Bronchial epithelial cell (primary cell): ENCODE results near the gene CEP63. TPM values are rescaled to one million over a fixed set of nuclear protein-coding genes. Genes with fewer than 3 reads are reported as not detected.
A peak's percentile ranks its signal among the peaks of the same experiment; 100 is the strongest.

Experiments
- DNase-seq: peaks from one replicate; pipeline ENCODE4 v3.0.0-alpha.2; 2010; ENCODE audit warnings: low read depth
- FAIRE-seq: peaks from 2 replicates; lab custom pipeline; 2011; peaks lifted over from hg19 to GRCh38; lab: Jason Lieb, UNC
- H3K27me3 ChIP-seq: 2 replicates; pipeline ENCODE4 v1.5.1; 2011; ENCODE audit warnings: low read length; ENCODE audit not compliant: control insufficient read depth, insufficient read depth
- H3K36me3 ChIP-seq: 2 replicates; pipeline ENCODE4 v1.5.1; 2011; ENCODE audit warnings: low read length; ENCODE audit not compliant: control insufficient read depth, insufficient read depth
- H3K4me3 ChIP-seq: 2 replicates; pipeline ENCODE4 v1.5.1; 2011; ENCODE audit warnings: mild to moderate bottlenecking, low read depth, low read length, control low read depth
- total RNA-seq: library from RNA; depleted of rRNA; stranded (reverse); fragments of >200 nt; gene quantifications from 2 replicates; pipeline ENCODE4 v1.2.1, GENCODE V29; 2014
- TF ChIP-seq, protein P1 (sequence below): IDR thresholded peaks from 2 replicates; pipeline ENCODE4 v1.5.1; 2011; ENCODE audit warnings: mild to moderate bottlenecking, moderate library complexity, low read length, control low read depth, inconsistent platforms; ENCODE audit not compliant: insufficient read depth, severe bottlenecking

Gene CEP63
- total RNA-seq, 1 donor from 2014 or later, result 10.3 TPM

DNA sequence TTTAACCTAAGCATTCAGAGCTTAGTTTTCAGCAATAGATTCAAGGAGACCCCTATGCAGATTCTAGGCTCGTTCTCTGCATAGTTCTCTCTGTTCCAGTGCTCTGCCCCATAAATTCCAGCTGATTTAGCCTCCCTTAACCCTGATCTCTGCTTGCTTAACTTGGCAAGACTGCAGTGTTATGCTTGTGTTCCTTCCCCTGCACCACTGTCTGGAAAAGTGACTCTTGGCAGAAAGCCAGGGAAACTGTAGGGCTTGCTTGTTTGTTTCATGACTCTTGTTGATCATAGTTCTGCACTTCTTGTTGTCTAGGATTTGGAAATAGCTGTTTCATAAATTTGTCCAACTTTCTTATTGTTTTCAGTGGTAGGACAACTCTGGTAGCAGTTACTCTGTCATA lies 40.2 kb upstream of the CEP63 start:
- DNase-seq (peak; percentile 50), FAIRE-seq (no peak)
- Histone ChIP-seq H3K4me3 (no peak overlapping the region), H3K36me3 (no peaks in the 10 kb centered on the region), H3K27me3 (no peaks in the 10 kb centered on the region)
- TF ChIP-seq, protein P1, sequence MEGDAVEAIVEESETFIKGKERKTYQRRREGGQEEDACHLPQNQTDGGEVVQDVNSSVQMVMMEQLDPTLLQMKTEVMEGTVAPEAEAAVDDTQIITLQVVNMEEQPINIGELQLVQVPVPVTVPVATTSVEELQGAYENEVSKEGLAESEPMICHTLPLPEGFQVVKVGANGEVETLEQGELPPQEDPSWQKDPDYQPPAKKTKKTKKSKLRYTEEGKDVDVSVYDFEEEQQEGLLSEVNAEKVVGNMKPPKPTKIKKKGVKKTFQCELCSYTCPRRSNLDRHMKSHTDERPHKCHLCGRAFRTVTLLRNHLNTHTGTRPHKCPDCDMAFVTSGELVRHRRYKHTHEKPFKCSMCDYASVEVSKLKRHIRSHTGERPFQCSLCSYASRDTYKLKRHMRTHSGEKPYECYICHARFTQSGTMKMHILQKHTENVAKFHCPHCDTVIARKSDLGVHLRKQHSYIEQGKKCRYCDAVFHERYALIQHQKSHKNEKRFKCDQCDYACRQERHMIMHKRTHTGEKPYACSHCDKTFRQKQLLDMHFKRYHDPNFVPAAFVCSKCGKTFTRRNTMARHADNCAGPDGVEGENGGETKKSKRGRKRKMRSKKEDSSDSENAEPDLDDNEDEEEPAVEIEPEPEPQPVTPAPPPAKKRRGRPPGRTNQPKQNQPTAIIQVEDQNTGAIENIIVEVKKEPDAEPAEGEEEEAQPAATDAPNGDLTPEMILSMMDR, result no peak

DNA sequence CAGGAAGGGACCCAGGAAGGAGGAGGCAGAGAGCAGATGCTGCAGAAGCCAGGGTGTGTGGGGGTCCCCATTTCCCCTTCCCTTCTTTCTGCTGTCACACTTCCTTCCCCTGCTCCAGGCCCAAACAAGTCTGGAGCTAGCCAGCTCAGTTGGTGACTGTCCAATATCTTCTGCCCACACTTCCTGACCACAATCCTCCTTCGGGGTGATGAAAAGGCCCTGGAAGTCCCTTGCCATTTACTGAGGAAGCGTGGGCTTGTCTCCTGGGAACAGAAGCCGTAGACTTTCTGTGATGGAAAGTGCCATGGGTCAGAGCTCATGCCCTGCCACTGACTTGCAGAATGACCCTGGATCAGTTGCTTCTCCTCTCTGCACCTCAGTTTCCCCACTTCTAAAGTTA lies 39.1 kb upstream of the CEP63 start:
- FAIRE-seq (no peak), DNase-seq (peak; percentile 76)
- no peak overlapping the region for H3K4me3 ChIP-seq
- H3K36me3 ChIP-seq, result no peaks in the 10 kb centered on the region
- TF ChIP-seq, protein P1, result no peak
- no peaks in the 10 kb centered on the region for H3K27me3 ChIP-seq

DNA sequence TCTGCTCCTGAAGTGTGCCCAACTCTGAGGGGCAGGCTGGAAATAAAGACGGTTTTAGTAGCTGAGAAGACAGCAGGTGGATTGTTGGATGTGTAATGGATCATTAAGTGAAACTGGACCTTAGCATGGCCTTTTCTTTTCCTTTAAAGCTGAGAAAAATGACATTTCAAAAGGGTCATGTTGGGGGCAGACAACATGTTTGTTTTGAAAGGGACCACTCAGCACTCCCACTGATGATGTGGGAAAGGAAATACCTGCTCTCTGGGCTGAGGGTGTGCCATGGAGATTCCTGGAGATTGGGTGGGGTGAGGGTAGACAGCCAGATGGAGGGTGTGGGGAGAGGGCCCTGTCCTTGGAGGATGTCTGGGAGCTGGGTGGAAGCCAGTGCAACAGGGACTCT lies 38.5 kb upstream of the CEP63 start:
- FAIRE-seq (no peak), DNase-seq (no peak)
- no peak overlapping the region for H3K4me3 ChIP-seq
- H3K27me3 ChIP-seq, result no peaks in the 10 kb centered on the region
- TF ChIP-seq, protein P1, result no peak
- H3K36me3 ChIP-seq, result no peaks in the 10 kb centered on the region

DNA sequence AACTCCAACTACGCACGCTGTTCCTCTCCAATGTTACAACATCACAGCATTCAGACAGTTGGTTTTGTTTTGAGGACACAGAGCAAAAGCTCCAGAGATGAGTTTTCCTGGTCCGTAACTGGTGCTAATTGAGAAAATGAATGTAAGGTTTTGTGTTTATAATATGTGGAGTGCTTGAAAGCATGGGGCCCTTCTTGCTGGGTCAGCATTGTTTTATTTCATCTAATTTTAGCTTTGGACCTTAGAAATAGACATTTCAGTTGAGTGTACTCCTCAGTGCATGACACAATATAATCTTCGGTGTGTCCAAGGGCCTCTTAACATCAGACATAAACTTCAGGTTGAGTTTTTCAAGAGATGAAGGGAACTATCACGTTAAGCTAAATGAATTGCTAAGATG lies 37.2 kb upstream of the CEP63 start:
- FAIRE-seq (no peak), DNase-seq (no peak)
- no peaks in the 10 kb centered on the region for H3K36me3 ChIP-seq
- TF ChIP-seq, protein P1, result no peak
- H3K4me3 ChIP-seq, result no peak overlapping the region
- H3K27me3 ChIP-seq, result no peaks in the 10 kb centered on the region

DNA sequence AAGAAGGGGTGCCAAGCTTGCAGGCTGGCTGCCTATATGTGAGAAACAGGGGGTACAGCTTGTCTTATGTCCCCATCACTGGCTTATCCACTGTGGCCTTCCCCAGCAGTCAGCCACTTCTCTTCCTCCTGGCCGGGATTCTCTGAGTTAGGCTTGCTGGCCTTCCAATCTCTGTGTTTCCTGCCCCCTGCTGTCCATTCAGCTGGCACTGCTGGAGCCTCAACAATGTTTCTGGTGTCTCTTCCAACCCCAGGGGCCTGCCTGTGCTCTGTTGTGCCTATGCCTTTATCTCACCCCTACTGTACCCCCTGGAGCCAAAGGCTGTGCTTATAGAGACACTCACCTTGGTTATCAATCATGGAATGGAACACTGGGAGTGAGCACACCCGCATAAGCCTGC lies 36.6 kb upstream of the CEP63 start:
- no peak overlapping the region for H3K4me3 ChIP-seq
- H3K27me3 ChIP-seq, result no peaks in the 10 kb centered on the region
- FAIRE-seq (no peak), DNase-seq (peak; percentile 60)
- TF ChIP-seq, protein P1, result peak; percentile 88
- H3K36me3 ChIP-seq, result no peaks in the 10 kb centered on the region

DNA sequence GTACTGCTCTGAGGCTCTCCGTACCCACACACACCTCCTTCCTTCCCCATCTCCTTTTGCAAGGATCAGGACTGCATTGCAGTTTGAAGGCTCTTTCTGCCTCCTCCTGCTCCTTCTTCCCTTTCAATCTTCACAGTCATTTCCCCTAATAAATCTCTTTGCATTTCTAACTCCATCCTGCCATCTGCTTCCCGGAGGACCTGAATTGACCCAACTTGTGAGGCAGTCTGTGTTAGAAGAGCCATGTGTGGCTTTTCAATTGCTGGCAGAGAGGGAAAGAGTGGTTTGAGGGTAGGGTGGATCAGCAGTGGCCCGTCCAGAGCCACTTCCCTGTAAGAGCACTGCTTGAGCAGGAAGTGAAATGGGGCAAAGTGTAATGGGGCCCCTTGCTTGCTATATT lies 35.9 kb upstream of the CEP63 start:
- no peaks in the 10 kb centered on the region for H3K36me3 ChIP-seq
- no peak for FAIRE-seq
- no peaks in the 10 kb centered on the region for H3K27me3 ChIP-seq
- TF ChIP-seq, protein P1, result no peak
- H3K4me3 ChIP-seq, result no peak overlapping the region
- DNase-seq, result no peak
